K562 (cell line): ENCODE measurements around the gene KRTAP20-2. TPM values are rescaled to one million over a fixed set of nuclear protein-coding genes. Genes with fewer than 3 reads are reported as not detected.

Experiments
- ATAC-seq: fragments of 200-7000 bp; cut with Tn5 transposase; 3 replicates; pipeline ENCODE4 v1.9.1; 2020; ENCODE audit warnings: moderate library complexity
- BruUV-seq: library from RNA; stranded (reverse); fragments of 400-500 nt; replicated peaks from 2 replicates; lab custom pipeline; 2021; lab: Mats Ljungman, UMichigan
- CTCF ChIA-PET: fragments of 300-600 bp; formaldehyde crosslinking; extraction: SDS; loops from one replicate; lab custom pipeline; 2021; ENCODE audit warnings: low intra/inter-chr PET ratio; lab: Yijun Ruan, JAX
- POLR2A ChIA-PET: fragments of 300-600, 350-650 bp; sonication (Branson Sonifier 250); formaldehyde crosslinking; extraction: SDS; loops from one replicate; lab custom pipeline; 2021; ENCODE audit warnings: antibody characterized with exemption, inconsistent platforms; lab: Yijun Ruan, JAX
- DNase-seq, 4 experiments: peaks; one replicate each; pipeline versions ENCODE4 v3.0.0 to v3.0.0-alpha.2; 2011 to 2018; ENCODE audit warnings: low spot score in 3 of 4, mixed read lengths in 3 of 4; ENCODE audit errors: extremely low read depth in 1 of 4
- FAIRE-seq: peaks from 2 replicates; lab custom pipeline; 2011; peaks lifted over from hg19 to GRCh38; lab: Jason Lieb, UNC
- H2AFZ ChIP-seq: 2 replicates; pipeline ENCODE4 v1.6.0; 2011; ENCODE audit warnings: low read depth, low read length, control low read depth, inconsistent platforms
- H3K27ac ChIP-seq: fragments of 200-600 bp; 3 replicates; pipeline ENCODE4 v1.8.0; 2011; ENCODE audit warnings: low read depth, mild to moderate bottlenecking, control low read depth, inconsistent platforms, low read length, moderate library complexity, mixed read lengths; ENCODE audit errors: extremely low read depth
- H3K27me3 ChIP-seq, 2 experiments: fragments of 300-600 bp in 1 of 2; 2 replicates in 1 of 2; 3 replicates in 1 of 2; pipeline versions ENCODE4 v1.6.0 to v1.8.0; 2011; ENCODE audit warnings: inconsistent platforms in 2 of 2, low read length in 2 of 2, mild to moderate bottlenecking in 1 of 2, mixed read lengths in 1 of 2, moderate library complexity in 1 of 2; ENCODE audit not compliant: control insufficient read depth in 2 of 2, insufficient read depth in 2 of 2
- H3K36me3 ChIP-seq: fragments of 300-600 bp; 3 replicates; pipeline ENCODE4 v1.8.0; 2011; ENCODE audit warnings: mild to moderate bottlenecking, low read length, inconsistent platforms; ENCODE audit not compliant: control insufficient read depth, insufficient read depth
- H3K4me1 ChIP-seq, 2 experiments: fragments of 200-600 bp in 1 of 2; replicated peaks in 1 of 2; 2 replicates in 1 of 2; 3 replicates in 1 of 2; pipeline versions ENCODE4 v1.5.1 to v1.8.0; 2011; ENCODE audit warnings: inconsistent platforms in 2 of 2, low read length in 2 of 2, mild to moderate bottlenecking in 1 of 2, mixed read lengths in 1 of 2, moderate library complexity in 1 of 2; ENCODE audit not compliant: control insufficient read depth in 2 of 2, insufficient read depth in 2 of 2
- H3K4me2 ChIP-seq: 2 replicates; pipeline ENCODE4 v1.6.1; 2011; ENCODE audit warnings: low read length, control low read depth, inconsistent platforms, mixed read lengths; ENCODE audit not compliant: insufficient read depth
- H3K4me3 ChIP-seq: fragments of 200-600 bp; sonication (generic), shearing (Covaris generic); 2 replicates; pipeline ENCODE4 v1.5.1; 2016; ENCODE audit warnings: control low read depth, inconsistent platforms
- H3K79me2 ChIP-seq: fragments of 200-600 bp; 3 replicates; pipeline ENCODE4 v1.8.0; 2011; ENCODE audit warnings: low read length, inconsistent platforms; ENCODE audit not compliant: control insufficient read depth, insufficient read depth
- H3K9ac ChIP-seq, 2 experiments: 2 replicates each; pipeline versions ENCODE4 v1.6.0 to v1.6.1; 2011; ENCODE audit warnings: low read depth in 2 of 2, low read length in 2 of 2, control low read depth in 1 of 2, inconsistent platforms in 1 of 2, mild to moderate bottlenecking in 1 of 2, mixed read lengths in 1 of 2; ENCODE audit not compliant: insufficient read depth in 1 of 2
- H3K9me1 ChIP-seq: one replicate; pipeline ENCODE4 v1.6.0; 2011; ENCODE audit warnings: inconsistent platforms, mild to moderate bottlenecking, low read length, moderate library complexity; ENCODE audit not compliant: control insufficient read depth, insufficient read depth
- H3K9me3 ChIP-seq: replicated peaks from 2 replicates; pipeline ENCODE4 v1.5.1; 2011; ENCODE audit warnings: low read depth, low read length, inconsistent platforms; ENCODE audit not compliant: control insufficient read depth, insufficient read depth
- H4K20me1 ChIP-seq: replicated peaks from 2 replicates; pipeline ENCODE4 v1.6.1; 2011; ENCODE audit warnings: low read length, inconsistent platforms, mixed read lengths; ENCODE audit not compliant: control insufficient read depth, insufficient read depth
- PML ChIP-seq: IDR thresholded peaks from 2 replicates; pipeline ENCODE4 v1.6.1; 2012; ENCODE audit warnings: low read length, inconsistent platforms
- RAD21 ChIP-seq, 2 experiments: fragments of 250-450 bp in 1 of 2; fragments of 450-650 bp in 1 of 2; sonication (Bioruptor Pico) in 1 of 2; formaldehyde crosslinking in 1 of 2; IDR thresholded peaks in 1 of 2; conservative IDR thresholded peaks in 1 of 2; 2 replicates each; pipeline versions ENCODE4 v1.4.0 to v1.8.0; 2020 to 2022; ENCODE audit warnings: mild to moderate bottlenecking in 2 of 2, moderate library complexity in 1 of 2
- RCOR1 ChIP-seq, 2 experiments: IDR thresholded peaks; 2 replicates each; pipeline ENCODE4 v1.6.1; 2012; ENCODE audit warnings: low read depth in 2 of 2, low read length in 2 of 2, borderline replicate concordance in 1 of 2, improper control_type of control experiment in 1 of 2
- ZNF143 ChIP-seq: sonication (generic); formaldehyde crosslinking; IDR thresholded peaks from 2 replicates; pipeline ENCODE4 v1.9.0; 2022; ENCODE audit warnings: mild to moderate bottlenecking, missing genetic modification reagents
- ZNF165 ChIP-seq: fragments of 250-450 bp; sonication (Bioruptor Pico); IDR thresholded peaks from 2 replicates; pipeline ENCODE4 v1.4.0; 2020; ENCODE audit warnings: borderline replicate concordance
- ZNF212 ChIP-seq: fragments of 450-650 bp; formaldehyde crosslinking; IDR thresholded peaks from 2 replicates; pipeline ENCODE4 v1.4.0; 2020; ENCODE audit warnings: mild to moderate bottlenecking
- ZNF316 ChIP-seq: fragments of 450-650 bp; IDR thresholded peaks from 2 replicates; pipeline ENCODE4 v1.6.1; 2016
- in situ Hi-C: fragments of 300-500 bp; cut with MboI; formaldehyde crosslinking; loops from 4 replicates; pipeline ENCODE4 v1.15.0; 2018; ENCODE audit warnings: inconsistent platforms, mixed read lengths
- intact Hi-C: fragments of 100-400 bp; cut with micrococcal nuclease; formaldehyde crosslinking; loops from 2 replicates; pipeline ENCODE4 v1.14.2; 2022
- polyA plus RNA-seq, 8 experiments: library from polyadenylated mRNA; depleted of rRNA in 4 of 8; stranded (reverse) in 5 of 8; unstranded in 3 of 8; fragments of >200 nt; fragmentation: Nextera tagmentation in 2 of 8; fragmentation: Illumina TruSeq in 1 of 8; extraction: Ambion mirVana in 2 of 8; extraction: Trizol in 1 of 8; gene quantifications; 2 replicates each; pipeline versions ENCODE4 v1.2.1 to v1.2.3, GENCODE V29; 2011 to 2014; ENCODE audit warnings: inconsistent platforms in 1 of 8, missing spikeins in 1 of 8
- total RNA-seq, 7 experiments: library from RNA; depleted of rRNA in 6 of 7; stranded (reverse); fragments of >200 nt in 6 of 7; fragmentation: Illumina TruSeq in 2 of 7; extraction: Trizol in 2 of 7; gene quantifications; 2 replicates each; pipeline versions ENCODE4 v1.2.1 to v1.2.3, GENCODE V29; 2011 to 2021; ENCODE audit warnings: low replicate concordance in 1 of 7
- TF ChIP-seq, protein P1 (sequence below): fragments of 250-450 bp; sonication (Bioruptor Pico); IDR thresholded peaks from 2 replicates; pipeline ENCODE4 v1.4.0; 2020; ENCODE audit warnings: mild to moderate bottlenecking, moderate library complexity
- TF ChIP-seq, protein P2 (sequence below): sonication (generic); formaldehyde crosslinking; IDR thresholded peaks from 2 replicates; pipeline ENCODE4 v1.8.0; 2023; ENCODE audit warnings: missing genetic modification reagents, mild to moderate bottlenecking, borderline replicate concordance
- TF ChIP-seq, protein P3 (sequence below): fragments of 200-800 bp; sonication (Bioruptor generic); IDR thresholded peaks from 2 replicates; pipeline ENCODE4 v1.6.1; 2016; ENCODE audit warnings: missing genetic modification characterization, missing compliant biosample characterization

Gene KRTAP20-2
- total and polyA plus RNA-seq, 9 of the 15 experiments (the other 6 are each of a cell fraction or from before 2014, with no cell fraction given) = not detected

- Histone ChIP-seq H3K36me3 (no peaks in the 10 kb centered on the region), H3K9ac (no peak overlapping the region), H3K9me1 (no peaks in the 10 kb centered on the region), H3K27me3 (no peaks in the 10 kb centered on the region), H3K27ac (no peak overlapping the region), H3K4me3 (no peak overlapping the region), H3K79me2 (no peaks in the 10 kb centered on the region), H3K4me1 (no peaks in the 10 kb centered on the region), H4K20me1 (no peaks in the 10 kb centered on the region), H3K9me3 (peaks cover 5% of the 10 kb centered on the region; the same call in 1 of the 2 replicates), H3K4me2 (no peak overlapping the region), H2AFZ (no peak overlapping the region)
- intact Hi-C loops (no loop called here), in situ Hi-C loops (no loop called here)
- FAIRE-seq (no peak), DNase-seq (no peak), ATAC-seq (no peak)
- no TSS peak for BruUV-seq
- ChIA-PET CTCF (no interaction called here), POLR2A (no interaction called here)
- TF ChIP-seq RCOR1 (IDR thresholded peaks at IDR 0.05; ENCODE audit: borderline replicate concordance in 1 of 2, low read depth in 2 of 2, low read length in 2 of 2) = no peak
- TF ChIP-seq, protein P1, sequence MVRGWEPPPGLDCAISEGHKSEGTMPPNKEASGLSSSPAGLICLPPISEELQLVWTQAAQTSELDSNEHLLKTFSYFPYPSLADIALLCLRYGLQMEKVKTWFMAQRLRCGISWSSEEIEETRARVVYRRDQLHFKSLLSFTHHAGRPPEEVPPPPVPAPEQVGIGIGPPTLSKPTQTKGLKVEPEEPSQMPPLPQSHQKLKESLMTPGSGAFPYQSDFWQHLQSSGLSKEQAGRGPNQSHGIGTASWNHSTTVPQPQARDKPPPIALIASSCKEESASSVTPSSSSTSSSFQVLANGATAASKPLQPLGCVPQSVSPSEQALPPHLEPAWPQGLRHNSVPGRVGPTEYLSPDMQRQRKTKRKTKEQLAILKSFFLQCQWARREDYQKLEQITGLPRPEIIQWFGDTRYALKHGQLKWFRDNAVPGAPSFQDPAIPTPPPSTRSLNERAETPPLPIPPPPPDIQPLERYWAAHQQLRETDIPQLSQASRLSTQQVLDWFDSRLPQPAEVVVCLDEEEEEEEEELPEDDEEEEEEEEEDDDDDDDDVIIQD = no peak
- TF ChIP-seq, protein P2, sequence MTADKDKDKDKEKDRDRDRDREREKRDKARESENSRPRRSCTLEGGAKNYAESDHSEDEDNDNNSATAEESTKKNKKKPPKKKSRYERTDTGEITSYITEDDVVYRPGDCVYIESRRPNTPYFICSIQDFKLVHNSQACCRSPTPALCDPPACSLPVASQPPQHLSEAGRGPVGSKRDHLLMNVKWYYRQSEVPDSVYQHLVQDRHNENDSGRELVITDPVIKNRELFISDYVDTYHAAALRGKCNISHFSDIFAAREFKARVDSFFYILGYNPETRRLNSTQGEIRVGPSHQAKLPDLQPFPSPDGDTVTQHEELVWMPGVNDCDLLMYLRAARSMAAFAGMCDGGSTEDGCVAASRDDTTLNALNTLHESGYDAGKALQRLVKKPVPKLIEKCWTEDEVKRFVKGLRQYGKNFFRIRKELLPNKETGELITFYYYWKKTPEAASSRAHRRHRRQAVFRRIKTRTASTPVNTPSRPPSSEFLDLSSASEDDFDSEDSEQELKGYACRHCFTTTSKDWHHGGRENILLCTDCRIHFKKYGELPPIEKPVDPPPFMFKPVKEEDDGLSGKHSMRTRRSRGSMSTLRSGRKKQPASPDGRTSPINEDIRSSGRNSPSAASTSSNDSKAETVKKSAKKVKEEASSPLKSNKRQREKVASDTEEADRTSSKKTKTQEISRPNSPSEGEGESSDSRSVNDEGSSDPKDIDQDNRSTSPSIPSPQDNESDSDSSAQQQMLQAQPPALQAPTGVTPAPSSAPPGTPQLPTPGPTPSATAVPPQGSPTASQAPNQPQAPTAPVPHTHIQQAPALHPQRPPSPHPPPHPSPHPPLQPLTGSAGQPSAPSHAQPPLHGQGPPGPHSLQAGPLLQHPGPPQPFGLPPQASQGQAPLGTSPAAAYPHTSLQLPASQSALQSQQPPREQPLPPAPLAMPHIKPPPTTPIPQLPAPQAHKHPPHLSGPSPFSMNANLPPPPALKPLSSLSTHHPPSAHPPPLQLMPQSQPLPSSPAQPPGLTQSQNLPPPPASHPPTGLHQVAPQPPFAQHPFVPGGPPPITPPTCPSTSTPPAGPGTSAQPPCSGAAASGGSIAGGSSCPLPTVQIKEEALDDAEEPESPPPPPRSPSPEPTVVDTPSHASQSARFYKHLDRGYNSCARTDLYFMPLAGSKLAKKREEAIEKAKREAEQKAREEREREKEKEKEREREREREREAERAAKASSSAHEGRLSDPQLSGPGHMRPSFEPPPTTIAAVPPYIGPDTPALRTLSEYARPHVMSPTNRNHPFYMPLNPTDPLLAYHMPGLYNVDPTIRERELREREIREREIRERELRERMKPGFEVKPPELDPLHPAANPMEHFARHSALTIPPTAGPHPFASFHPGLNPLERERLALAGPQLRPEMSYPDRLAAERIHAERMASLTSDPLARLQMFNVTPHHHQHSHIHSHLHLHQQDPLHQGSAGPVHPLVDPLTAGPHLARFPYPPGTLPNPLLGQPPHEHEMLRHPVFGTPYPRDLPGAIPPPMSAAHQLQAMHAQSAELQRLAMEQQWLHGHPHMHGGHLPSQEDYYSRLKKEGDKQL (CRISPR knock-in tag) = no peak
- TF ChIP-seq, protein P3, sequence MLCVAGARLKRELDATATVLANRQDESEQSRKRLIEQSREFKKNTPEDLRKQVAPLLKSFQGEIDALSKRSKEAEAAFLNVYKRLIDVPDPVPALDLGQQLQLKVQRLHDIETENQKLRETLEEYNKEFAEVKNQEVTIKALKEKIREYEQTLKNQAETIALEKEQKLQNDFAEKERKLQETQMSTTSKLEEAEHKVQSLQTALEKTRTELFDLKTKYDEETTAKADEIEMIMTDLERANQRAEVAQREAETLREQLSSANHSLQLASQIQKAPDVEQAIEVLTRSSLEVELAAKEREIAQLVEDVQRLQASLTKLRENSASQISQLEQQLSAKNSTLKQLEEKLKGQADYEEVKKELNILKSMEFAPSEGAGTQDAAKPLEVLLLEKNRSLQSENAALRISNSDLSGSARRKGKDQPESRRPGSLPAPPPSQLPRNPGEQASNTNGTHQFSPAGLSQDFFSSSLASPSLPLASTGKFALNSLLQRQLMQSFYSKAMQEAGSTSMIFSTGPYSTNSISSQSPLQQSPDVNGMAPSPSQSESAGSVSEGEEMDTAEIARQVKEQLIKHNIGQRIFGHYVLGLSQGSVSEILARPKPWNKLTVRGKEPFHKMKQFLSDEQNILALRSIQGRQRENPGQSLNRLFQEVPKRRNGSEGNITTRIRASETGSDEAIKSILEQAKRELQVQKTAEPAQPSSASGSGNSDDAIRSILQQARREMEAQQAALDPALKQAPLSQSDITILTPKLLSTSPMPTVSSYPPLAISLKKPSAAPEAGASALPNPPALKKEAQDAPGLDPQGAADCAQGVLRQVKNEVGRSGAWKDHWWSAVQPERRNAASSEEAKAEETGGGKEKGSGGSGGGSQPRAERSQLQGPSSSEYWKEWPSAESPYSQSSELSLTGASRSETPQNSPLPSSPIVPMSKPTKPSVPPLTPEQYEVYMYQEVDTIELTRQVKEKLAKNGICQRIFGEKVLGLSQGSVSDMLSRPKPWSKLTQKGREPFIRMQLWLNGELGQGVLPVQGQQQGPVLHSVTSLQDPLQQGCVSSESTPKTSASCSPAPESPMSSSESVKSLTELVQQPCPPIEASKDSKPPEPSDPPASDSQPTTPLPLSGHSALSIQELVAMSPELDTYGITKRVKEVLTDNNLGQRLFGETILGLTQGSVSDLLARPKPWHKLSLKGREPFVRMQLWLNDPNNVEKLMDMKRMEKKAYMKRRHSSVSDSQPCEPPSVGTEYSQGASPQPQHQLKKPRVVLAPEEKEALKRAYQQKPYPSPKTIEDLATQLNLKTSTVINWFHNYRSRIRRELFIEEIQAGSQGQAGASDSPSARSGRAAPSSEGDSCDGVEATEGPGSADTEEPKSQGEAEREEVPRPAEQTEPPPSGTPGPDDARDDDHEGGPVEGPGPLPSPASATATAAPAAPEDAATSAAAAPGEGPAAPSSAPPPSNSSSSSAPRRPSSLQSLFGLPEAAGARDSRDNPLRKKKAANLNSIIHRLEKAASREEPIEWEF (CRISPR knock-in tag) = no peak
- TF ChIP-seq ZNF165 (CRISPR knock-in tag) = no peak
- TF ChIP-seq ZNF212 (CRISPR knock-in tag) = no peak
- TF ChIP-seq ZNF143 (CRISPR knock-in tag) = no peak
- no peak for TF ChIP-seq PML
- TF ChIP-seq RAD21 (CRISPR knock-in tag; conservative IDR thresholded peaks at IDR 0.05 in 1 of 2, IDR thresholded peaks at IDR 0.05 in 1 of 2) = no peak
- no peak for TF ChIP-seq ZNF316
These were observed 19.8 kb upstream of the KRTAP20-2 start for GRCh38 chr21:30615199-30615598.
